B cell (primary cell): ENCODE measurements around the gene SACM1L. TPM values are rescaled to one million over a fixed set of nuclear protein-coding genes. Genes with fewer than 3 reads are reported as not detected.

ENCODE experiments used
- ATAC-seq: fragments of 200-7000 bp; cut with Tn5 transposase; one replicate; pipeline ENCODE4 v1.10.0; 2021; ENCODE audit warnings: low read depth, mild to moderate bottlenecking, moderate number of reproducible peaks, moderate library complexity
- CTCF ChIA-PET: fragments of 350-600 bp; sonication (Branson Sonifier 250); formaldehyde crosslinking; loops from one replicate; lab custom pipeline; 2021; ENCODE audit warnings: antibody characterized with exemption, inconsistent platforms; lab: Charles Lee
- POLR2A ChIA-PET: fragments of 350-600 bp; sonication (Branson Sonifier 250); formaldehyde crosslinking; loops from one replicate; lab custom pipeline; 2021; ENCODE audit warnings: antibody characterized with exemption; lab: Charles Lee
- DNase-seq: peaks from one replicate; pipeline ENCODE4 v3.0.0; 2013
- H2AFZ ChIP-seq: 2 replicates; pipeline ENCODE4 v1.6.1; 2012; ENCODE audit warnings: mild to moderate bottlenecking, low read depth, low read length; ENCODE audit not compliant: insufficient read depth, poor library complexity, severe bottlenecking
- H3K27ac ChIP-seq, 2 donors: 1 replicate in 1 of 2; 2 replicates in 1 of 2; pipeline ENCODE4 v1.5.1; 2012 to 2013; ENCODE audit warnings: low read length in 2 of 2, mild to moderate bottlenecking in 2 of 2, moderate library complexity in 1 of 2
- H3K27me3 ChIP-seq, 4 experiments: fragments of 200-600 bp in 1 of 4; sonication (generic) in 1 of 4; replicated peaks in 1 of 4; 1 replicate in 2 of 4; 2 replicates in 2 of 4; pipeline versions ENCODE4 v1.6.1 to v1.7.0; 2013 to 2016; ENCODE audit warnings: low read length in 3 of 4, mild to moderate bottlenecking in 2 of 4, mixed read lengths in 1 of 4, moderate library complexity in 1 of 4; ENCODE audit not compliant: insufficient read depth in 4 of 4, control insufficient read depth in 3 of 4; ENCODE audit errors: control extremely low read depth in 1 of 4
- H3K36me3 ChIP-seq, 2 experiments: replicated peaks in 1 of 2; 1 replicate in 1 of 2; 2 replicates in 1 of 2; pipeline versions ENCODE4 v1.6.1 to v1.7.1; 2013; ENCODE audit warnings: low read length in 1 of 2; ENCODE audit not compliant: insufficient read depth in 2 of 2, control insufficient read depth in 1 of 2; ENCODE audit errors: control extremely low read depth in 1 of 2, extremely low read depth in 1 of 2
- H3K4me1 ChIP-seq, 2 donors: fragments of 200-600 bp in 1 of 2; sonication (generic) in 1 of 2; 1 replicate in 1 of 2; 2 replicates in 1 of 2; pipeline versions ENCODE4 v1.5.1 to v1.6.1; 2013 to 2017; ENCODE audit warnings: low read length in 2 of 2; ENCODE audit not compliant: control insufficient read depth in 2 of 2, insufficient read depth in 2 of 2
- H3K4me2 ChIP-seq: replicated peaks from 2 replicates; pipeline ENCODE3; 2012; ENCODE audit warnings: mild to moderate bottlenecking, low read depth, low read length; ENCODE audit not compliant: poor library complexity, severe bottlenecking
- H3K4me3 ChIP-seq, 5 experiments: fragments of 200-600 bp in 1 of 5; sonication (generic) in 1 of 5; 1 replicate in 3 of 5; 2 replicates in 2 of 5; pipeline versions ENCODE4 v1.5.1 to v1.7.0; 2011 to 2016; ENCODE audit warnings: low read length in 4 of 5, mild to moderate bottlenecking in 4 of 5, low read depth in 2 of 5, control low read depth in 1 of 5, moderate library complexity in 1 of 5; ENCODE audit not compliant: insufficient read depth in 1 of 5; ENCODE audit errors: control extremely low read depth in 1 of 5, extremely low read depth in 1 of 5
- H3K79me2 ChIP-seq: fragments of 200-600 bp; sonication (generic); one replicate; pipeline ENCODE4 v1.6.0; 2016; ENCODE audit warnings: low read length; ENCODE audit not compliant: control insufficient read depth, insufficient read depth
- H3K9ac ChIP-seq: fragments of 200-600 bp; sonication (generic); 2 replicates; pipeline ENCODE4 v1.6.1; 2017; ENCODE audit warnings: mild to moderate bottlenecking, low read length, moderate library complexity
- H3K9me3 ChIP-seq, 3 donors: one replicate each; pipeline versions ENCODE4 v1.6.1 to v1.7.1; 2013; ENCODE audit warnings: low read length in 2 of 3; ENCODE audit not compliant: control insufficient read depth in 2 of 3, insufficient read depth in 1 of 3; ENCODE audit errors: control extremely low read depth in 1 of 3
- H4K20me1 ChIP-seq: 2 replicates; pipeline ENCODE4 v1.6.0; 2012; ENCODE audit warnings: mild to moderate bottlenecking, low read length; ENCODE audit not compliant: insufficient read depth, control insufficient read depth, poor library complexity, severe bottlenecking
- H3K27ac Mint-ChIP-seq: one replicate; pipeline ENCODE4 v1.8.0; 2021; ENCODE audit warnings: mixed read lengths
- H3K27me3 Mint-ChIP-seq: one replicate; pipeline ENCODE4 v1.8.0; 2021; ENCODE audit warnings: mixed read lengths
- H3K4me1 Mint-ChIP-seq: one replicate; pipeline ENCODE4 v1.8.0; 2021; ENCODE audit warnings: mixed read lengths
- H3K4me3 Mint-ChIP-seq: one replicate; pipeline ENCODE4 v1.8.0; 2021; ENCODE audit warnings: mixed read lengths
- H3K9me3 Mint-ChIP-seq: one replicate; pipeline ENCODE4 v1.8.0; 2022; ENCODE audit warnings: mixed read lengths; ENCODE audit not compliant: insufficient read depth
- EZH2 ChIP-seq: IDR thresholded peaks from 2 replicates; pipeline ENCODE4 v1.6.1; 2012; ENCODE audit warnings: borderline replicate concordance, low read depth, mild to moderate bottlenecking, moderate library complexity, low read length; ENCODE audit not compliant: insufficient read depth, poor library complexity, severe bottlenecking
- WGBS: methylation state at CpG from one replicate; pipeline ENCODE4 v1.1.5; 2013; ENCODE audit warnings: missing lambda C conversion rate; ENCODE audit not compliant: insufficient coverage; 5-methylcytosine and 5-hydroxymethylcytosine counted together
- intact Hi-C: fragments of 100-400 bp; cut with micrococcal nuclease; formaldehyde crosslinking; loops from one replicate; pipeline ENCODE4 v1.10.0; 2022
- polyA plus RNA-seq: library from polyadenylated mRNA; depleted of rRNA; stranded (reverse); fragments of >200 nt; gene quantifications from 2 replicates; pipeline ENCODE4 v1.2.3, GENCODE V29; 2012
- total RNA-seq, 2 donors: library from RNA; stranded (reverse); fragments of 120-200 nt in 1 of 2; gene quantifications; 1 replicate in 1 of 2; 2 replicates in 1 of 2; pipeline versions ENCODE4 v1.2.3 to v1.2.4, GENCODE V29; 2013 to 2022
- TF ChIP-seq, protein P1 (sequence below): fragments of 200-600 bp; IDR thresholded peaks from one replicate; pipeline ENCODE4 v1.8.0; 2022; ENCODE audit warnings: antibody characterized with exemption, mild to moderate bottlenecking

SACM1L gene
- total and polyA plus RNA-seq, 2 donors (not counting 1 experiment from before 2014, with no cell fraction given) = 20.7 to 85.7 TPM

GRCh38 chr3:45751537-45752242 is 62.5 kb downstream of the SACM1L start:
- Mint-ChIP-seq H3K4me3 (no peak overlapping the region), H3K27me3 (no peaks in the 10 kb centered on the region), H3K4me1 (peaks cover 2% of the 10 kb centered on the region), H3K27ac (no peak overlapping the region), H3K9me3 (no peaks in the 10 kb centered on the region)
- WGBS = 97% methylated on average over 7 of the region's 7 CpGs
- intact Hi-C loops = no loop called here
- Histone ChIP-seq H3K79me2 (no peaks in the 10 kb centered on the region), H3K36me3 (peaks cover 0 to 2% of the 10 kb centered on the region in 2 experiments), H3K9me3 (no peaks in the 10 kb centered on the region), H2AFZ (no peak overlapping the region), H3K4me3 (no peak overlapping the region), H3K4me2 (no peak overlapping the region), H3K27me3 (no peaks in the 10 kb centered on the region), H4K20me1 (no peaks in the 10 kb centered on the region), H3K27ac (no peak overlapping the region), H3K9ac (no peak overlapping the region), H3K4me1 (no peaks in the 10 kb centered on the region)
- TF ChIP-seq, protein P1, sequence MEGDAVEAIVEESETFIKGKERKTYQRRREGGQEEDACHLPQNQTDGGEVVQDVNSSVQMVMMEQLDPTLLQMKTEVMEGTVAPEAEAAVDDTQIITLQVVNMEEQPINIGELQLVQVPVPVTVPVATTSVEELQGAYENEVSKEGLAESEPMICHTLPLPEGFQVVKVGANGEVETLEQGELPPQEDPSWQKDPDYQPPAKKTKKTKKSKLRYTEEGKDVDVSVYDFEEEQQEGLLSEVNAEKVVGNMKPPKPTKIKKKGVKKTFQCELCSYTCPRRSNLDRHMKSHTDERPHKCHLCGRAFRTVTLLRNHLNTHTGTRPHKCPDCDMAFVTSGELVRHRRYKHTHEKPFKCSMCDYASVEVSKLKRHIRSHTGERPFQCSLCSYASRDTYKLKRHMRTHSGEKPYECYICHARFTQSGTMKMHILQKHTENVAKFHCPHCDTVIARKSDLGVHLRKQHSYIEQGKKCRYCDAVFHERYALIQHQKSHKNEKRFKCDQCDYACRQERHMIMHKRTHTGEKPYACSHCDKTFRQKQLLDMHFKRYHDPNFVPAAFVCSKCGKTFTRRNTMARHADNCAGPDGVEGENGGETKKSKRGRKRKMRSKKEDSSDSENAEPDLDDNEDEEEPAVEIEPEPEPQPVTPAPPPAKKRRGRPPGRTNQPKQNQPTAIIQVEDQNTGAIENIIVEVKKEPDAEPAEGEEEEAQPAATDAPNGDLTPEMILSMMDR = no peak
- no peak for TF ChIP-seq EZH2
- ChIA-PET POLR2A (no interaction called here), CTCF (interaction anchor here (0.6 to 1.3 kb wide), 3 partner anchors 10 to 178 kb away, joined by 3 to 6 read pairs (median 6); no protein-coding TSS in a partner anchor)
- ATAC-seq (no peak), DNase-seq (no peak)

DNA sequence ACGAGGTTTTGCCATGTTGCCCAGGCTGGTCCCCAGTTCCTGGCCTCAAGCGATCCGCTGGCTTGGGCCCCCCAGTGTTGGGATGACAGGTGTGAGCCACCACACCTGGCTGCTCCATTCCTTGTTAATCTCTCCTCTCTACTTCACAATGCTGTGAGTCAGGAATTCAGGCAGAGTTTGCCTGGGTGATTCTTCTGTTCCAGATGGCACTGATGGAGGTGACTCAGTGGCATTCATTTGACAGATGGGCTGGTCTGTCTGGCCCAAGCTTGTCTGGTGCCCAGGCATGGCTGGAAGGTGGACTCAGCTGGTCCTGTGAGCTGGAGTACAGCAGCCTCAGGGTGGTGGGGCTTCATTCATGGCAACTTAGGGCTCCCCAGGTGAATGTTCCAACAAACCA is 63.9 kb downstream of the SACM1L start:
- H3K4me3 ChIP-seq = no peak overlapping the region
- H4K20me1 ChIP-seq = no peaks in the 10 kb centered on the region
- ChIA-PET POLR2A (no interaction called here), CTCF (no interaction called here)
- H3K4me1 ChIP-seq = no peaks in the 10 kb centered on the region
- no peak overlapping the region for H3K4me2 ChIP-seq
- WGBS = no CpG with 5 or more reads among the region's 3 CpGs
- Mint-ChIP-seq H3K9me3 (no peaks in the 10 kb centered on the region), H3K4me3 (no peak overlapping the region), H3K27me3 (no peaks in the 10 kb centered on the region), H3K27ac (no peak overlapping the region), H3K4me1 (peaks cover 2% of the 10 kb centered on the region)
- H3K9ac ChIP-seq = no peak overlapping the region
- no peak overlapping the region for H3K27ac ChIP-seq
- TF ChIP-seq, protein P1 = no peak
- no peak for TF ChIP-seq EZH2
- ATAC-seq (no peak), DNase-seq (no peak)
- H2AFZ ChIP-seq = no peak overlapping the region
- no peaks in the 10 kb centered on the region for H3K9me3 ChIP-seq
- no peaks in the 10 kb centered on the region for H3K79me2 ChIP-seq
- no peaks in the 10 kb centered on the region for H3K36me3 ChIP-seq
- no peaks in the 10 kb centered on the region for H3K27me3 ChIP-seq
- intact Hi-C loops = no loop called here
